HCT116 (cell line): ENCODE results near the gene CARMIL1. TPM values are rescaled to one million over a fixed set of nuclear protein-coding genes. Genes with fewer than 3 reads are reported as not detected.

Source experiments
- ATAC-seq: fragments of 200-7000 bp; cut with Tn5 transposase; 2 replicates; pipeline ENCODE4 v1.9.1; 2020; ENCODE audit warnings: mild to moderate bottlenecking, moderate library complexity
- BruUV-seq: library from RNA; stranded (reverse); fragments of 400-500 nt; replicated peaks from 2 replicates; lab custom pipeline; 2021; lab: Mats Ljungman, UMichigan
- CTCF ChIA-PET: fragments of 300-600 bp; sonication (Branson Sonifier 250); formaldehyde crosslinking; loops from one replicate; lab custom pipeline; 2021; ENCODE audit warnings: antibody characterized with exemption; lab: Charles Lee
- POLR2A ChIA-PET: fragments of 300-600, 350-600 bp; sonication (Branson Sonifier 250); formaldehyde crosslinking; loops from one replicate; lab custom pipeline; 2021; ENCODE audit warnings: antibody characterized with exemption; lab: Charles Lee
- RAD21 ChIA-PET, 2 experiments: fragments of 300-600 bp; sonication (Branson Sonifier 250); formaldehyde crosslinking; loops; one replicate each; lab custom pipeline; 2023; ENCODE audit warnings: low total read pairs in 2 of 2; ENCODE audit not compliant: uncharacterized antibody in 2 of 2, unreplicated experiment in 2 of 2, low non-redundant PET in 1 of 2; lab: Charles Lee
- DNase-seq: peaks from one replicate; pipeline ENCODE4 v3.0.0-alpha.2; 2010; ENCODE audit warnings: low read depth, low spot score
- H2AFZ ChIP-seq: fragments of 200-600 bp; shearing (Covaris generic), sonication (generic); 2 replicates; pipeline ENCODE4 v1.6.1; 2017; ENCODE audit warnings: low read depth, mixed run types, mixed read lengths, antibody characterized with exemption, low read length; ENCODE audit not compliant: poor library complexity, severe bottlenecking
- H3K27ac ChIP-seq: 2 replicates; pipeline ENCODE4 v1.5.1; 2012; ENCODE audit warnings: low read depth, low read length
- H3K27me3 ChIP-seq: fragments of 200-600 bp; sonication (generic); 2 replicates; pipeline ENCODE4 v1.6.1; 2016; ENCODE audit warnings: mixed run types, low read length, mixed read lengths; ENCODE audit not compliant: insufficient read depth
- H3K36me3 ChIP-seq, 2 experiments: fragments of 200-500 bp in 1 of 2; fragments of 200-600 bp in 1 of 2; sonication (Bioruptor generic) in 1 of 2; sonication (generic) in 1 of 2; 2 replicates each; pipeline versions ENCODE4 v1.5.1 to v1.6.1; 2014 to 2016; ENCODE audit warnings: low read length in 2 of 2, inconsistent platforms in 1 of 2, mixed read lengths in 1 of 2, mixed run types in 1 of 2; ENCODE audit not compliant: insufficient read depth in 2 of 2, control insufficient read depth in 1 of 2
- H3K4me1 ChIP-seq, 2 experiments: fragments of 200-600 bp in 1 of 2; sonication (generic) in 1 of 2; 2 replicates each; pipeline versions ENCODE4 v1.5.1 to v1.6.1; 2012 to 2017; ENCODE audit warnings: low read length in 2 of 2, inconsistent platforms in 1 of 2, mild to moderate bottlenecking in 1 of 2, mixed read lengths in 1 of 2, mixed run types in 1 of 2, moderate library complexity in 1 of 2; ENCODE audit not compliant: insufficient read depth in 2 of 2, control insufficient read depth in 1 of 2
- H3K4me2 ChIP-seq: fragments of 200-600 bp; sonication (generic); 2 replicates; pipeline ENCODE4 v1.6.1; 2017; ENCODE audit warnings: mixed run types, low read length, mixed read lengths
- H3K4me3 ChIP-seq, 2 experiments: fragments of 200-600 bp in 1 of 2; sonication (generic) in 1 of 2; replicated peaks in 1 of 2; 2 replicates each; pipeline ENCODE4 v1.5.1; 2011 to 2016; ENCODE audit warnings: low read length in 2 of 2, control low read depth in 1 of 2, low read depth in 1 of 2, mild to moderate bottlenecking in 1 of 2, mixed read lengths in 1 of 2, mixed run types in 1 of 2
- H3K79me2 ChIP-seq: fragments of 200-600 bp; sonication (generic); 2 replicates; pipeline ENCODE4 v1.6.1; 2017; ENCODE audit warnings: mild to moderate bottlenecking, mixed run types, low read length, moderate library complexity, mixed read lengths; ENCODE audit not compliant: insufficient read depth
- H3K9ac ChIP-seq: fragments of 200-600 bp; sonication (generic); 2 replicates; pipeline ENCODE4 v1.6.1; 2016; ENCODE audit warnings: low read length, mixed read lengths
- H3K9me2 ChIP-seq: fragments of 200-600 bp; sonication (generic), shearing (Covaris generic); 2 replicates; pipeline ENCODE4 v1.6.1; 2017; ENCODE audit warnings: mixed run types, mild to moderate bottlenecking, moderate library complexity; ENCODE audit not compliant: insufficient read depth
- H3K9me3 ChIP-seq, 2 experiments: fragments of 200-500 bp in 1 of 2; fragments of 200-600 bp in 1 of 2; sonication (Bioruptor generic) in 1 of 2; sonication (generic) in 1 of 2; 2 replicates each; pipeline ENCODE4 v1.6.1; 2014 to 2017; ENCODE audit warnings: low read length in 2 of 2, mixed read lengths in 2 of 2, inconsistent platforms in 1 of 2, low read depth in 1 of 2, mild to moderate bottlenecking in 1 of 2, mixed run types in 1 of 2, moderate library complexity in 1 of 2; ENCODE audit not compliant: control insufficient read depth in 1 of 2, insufficient read depth in 1 of 2
- H4K20me1 ChIP-seq: fragments of 200-600 bp; sonication (generic), shearing (Covaris generic); 2 replicates; pipeline ENCODE4 v1.6.1; 2017; ENCODE audit warnings: mixed run types, mild to moderate bottlenecking, moderate library complexity; ENCODE audit not compliant: insufficient read depth
- CBX3 ChIP-seq: IDR thresholded peaks from 2 replicates; pipeline ENCODE4 v1.6.1; 2012; ENCODE audit warnings: low read depth
- EZH2phosphoT487 ChIP-seq: fragments of 200-600 bp; IDR thresholded peaks from 2 replicates; pipeline ENCODE4 v1.6.1; 2018; ENCODE audit warnings: antibody characterized with exemption, borderline replicate concordance
- MAX ChIP-seq: IDR thresholded peaks from 2 replicates; pipeline ENCODE4 v1.6.1; 2012
- POLR2AphosphoS5 ChIP-seq: IDR thresholded peaks from 2 replicates; pipeline ENCODE4 v1.6.1; 2011; ENCODE audit warnings: mild to moderate bottlenecking, low read depth, low read length, moderate library complexity
- SP1 ChIP-seq: IDR thresholded peaks from 2 replicates; pipeline ENCODE4 v1.6.1; 2012; ENCODE audit warnings: low read depth
- ZFX ChIP-seq: fragments of 450-650 bp; IDR thresholded peaks from 2 replicates; pipeline ENCODE4 v1.6.1; 2017
- ZNF274 ChIP-seq: fragments of 200-500 bp; sonication (Bioruptor generic); IDR thresholded peaks from 2 replicates; pipeline ENCODE4 v1.6.1; 2014; ENCODE audit warnings: mild to moderate bottlenecking, low read depth, low read length, inconsistent platforms
- intact Hi-C: fragments of 100-400 bp; cut with micrococcal nuclease; formaldehyde crosslinking; loops from 2 replicates; pipeline ENCODE4 v1.10.0; 2022
- total RNA-seq: library from RNA; stranded (reverse); gene quantifications from one replicate; pipeline ENCODE4 v1.2.1, GENCODE V29; 2021; ENCODE audit not compliant: unreplicated experiment
- TF ChIP-seq, protein P1 (sequence below): IDR thresholded peaks from 2 replicates; pipeline ENCODE4 v1.6.1; 2011; ENCODE audit warnings: mild to moderate bottlenecking, low read length, moderate library complexity; ENCODE audit not compliant: insufficient replicate concordance; ENCODE audit errors: extremely low read depth
- TF ChIP-seq, protein P2 (sequence below): IDR thresholded peaks from 2 replicates; pipeline ENCODE4 v1.6.1; 2012; ENCODE audit warnings: low read depth

The CARMIL1 gene
- total RNA-seq, 1 experiment from 2014 or later = 21.7 TPM

- H3K4me3 ChIP-seq = no peak overlapping the region
- H3K27me3 ChIP-seq = no peaks in the 10 kb centered on the region
- DNase-seq (no peak), ATAC-seq (no peak)
- no peaks in the 10 kb centered on the region for H3K9me3 ChIP-seq
- H3K9ac ChIP-seq = no peak overlapping the region
- no peak overlapping the region for H3K27ac ChIP-seq
- H2AFZ ChIP-seq = no peak overlapping the region
- CTCF ChIA-PET = interaction anchor here (1.2 kb wide), 1 partner anchor 214 kb away, joined by 3 read pairs; no protein-coding TSS in a partner anchor
- H3K79me2 ChIP-seq = peaks cover 47% of the 10 kb centered on the region
- H3K4me1 ChIP-seq = no peaks in the 10 kb centered on the region
- H4K20me1 ChIP-seq = no peaks in the 10 kb centered on the region
- BruUV-seq = no TSS peak
- H3K36me3 ChIP-seq = no peaks in the 10 kb centered on the region
- intact Hi-C loops = no loop called here
- H3K4me2 ChIP-seq = no peak overlapping the region
- TF ChIP-seq POLR2AphosphoS5 = no peak
- no peak for TF ChIP-seq EZH2phosphoT487
- no peak for TF ChIP-seq MAX
- no peak for TF ChIP-seq CBX3
- TF ChIP-seq, protein P1, sequence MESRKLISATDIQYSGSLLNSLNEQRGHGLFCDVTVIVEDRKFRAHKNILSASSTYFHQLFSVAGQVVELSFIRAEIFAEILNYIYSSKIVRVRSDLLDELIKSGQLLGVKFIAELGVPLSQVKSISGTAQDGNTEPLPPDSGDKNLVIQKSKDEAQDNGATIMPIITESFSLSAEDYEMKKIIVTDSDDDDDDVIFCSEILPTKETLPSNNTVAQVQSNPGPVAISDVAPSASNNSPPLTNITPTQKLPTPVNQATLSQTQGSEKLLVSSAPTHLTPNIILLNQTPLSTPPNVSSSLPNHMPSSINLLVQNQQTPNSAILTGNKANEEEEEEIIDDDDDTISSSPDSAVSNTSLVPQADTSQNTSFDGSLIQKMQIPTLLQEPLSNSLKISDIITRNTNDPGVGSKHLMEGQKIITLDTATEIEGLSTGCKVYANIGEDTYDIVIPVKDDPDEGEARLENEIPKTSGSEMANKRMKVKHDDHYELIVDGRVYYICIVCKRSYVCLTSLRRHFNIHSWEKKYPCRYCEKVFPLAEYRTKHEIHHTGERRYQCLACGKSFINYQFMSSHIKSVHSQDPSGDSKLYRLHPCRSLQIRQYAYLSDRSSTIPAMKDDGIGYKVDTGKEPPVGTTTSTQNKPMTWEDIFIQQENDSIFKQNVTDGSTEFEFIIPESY = no peak
- TF ChIP-seq ZFX = no peak
- TF ChIP-seq, protein P2, sequence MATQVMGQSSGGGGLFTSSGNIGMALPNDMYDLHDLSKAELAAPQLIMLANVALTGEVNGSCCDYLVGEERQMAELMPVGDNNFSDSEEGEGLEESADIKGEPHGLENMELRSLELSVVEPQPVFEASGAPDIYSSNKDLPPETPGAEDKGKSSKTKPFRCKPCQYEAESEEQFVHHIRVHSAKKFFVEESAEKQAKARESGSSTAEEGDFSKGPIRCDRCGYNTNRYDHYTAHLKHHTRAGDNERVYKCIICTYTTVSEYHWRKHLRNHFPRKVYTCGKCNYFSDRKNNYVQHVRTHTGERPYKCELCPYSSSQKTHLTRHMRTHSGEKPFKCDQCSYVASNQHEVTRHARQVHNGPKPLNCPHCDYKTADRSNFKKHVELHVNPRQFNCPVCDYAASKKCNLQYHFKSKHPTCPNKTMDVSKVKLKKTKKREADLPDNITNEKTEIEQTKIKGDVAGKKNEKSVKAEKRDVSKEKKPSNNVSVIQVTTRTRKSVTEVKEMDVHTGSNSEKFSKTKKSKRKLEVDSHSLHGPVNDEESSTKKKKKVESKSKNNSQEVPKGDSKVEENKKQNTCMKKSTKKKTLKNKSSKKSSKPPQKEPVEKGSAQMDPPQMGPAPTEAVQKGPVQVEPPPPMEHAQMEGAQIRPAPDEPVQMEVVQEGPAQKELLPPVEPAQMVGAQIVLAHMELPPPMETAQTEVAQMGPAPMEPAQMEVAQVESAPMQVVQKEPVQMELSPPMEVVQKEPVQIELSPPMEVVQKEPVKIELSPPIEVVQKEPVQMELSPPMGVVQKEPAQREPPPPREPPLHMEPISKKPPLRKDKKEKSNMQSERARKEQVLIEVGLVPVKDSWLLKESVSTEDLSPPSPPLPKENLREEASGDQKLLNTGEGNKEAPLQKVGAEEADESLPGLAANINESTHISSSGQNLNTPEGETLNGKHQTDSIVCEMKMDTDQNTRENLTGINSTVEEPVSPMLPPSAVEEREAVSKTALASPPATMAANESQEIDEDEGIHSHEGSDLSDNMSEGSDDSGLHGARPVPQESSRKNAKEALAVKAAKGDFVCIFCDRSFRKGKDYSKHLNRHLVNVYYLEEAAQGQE = no peak
- no peak for TF ChIP-seq ZNF274
- TF ChIP-seq SP1 = no peak
- H3K9me2 ChIP-seq = no peaks in the 10 kb centered on the region
- POLR2A ChIA-PET = no interaction called here
- RAD21 ChIA-PET = no interaction called here
Measured at GRCh38 chr6:25341923-25342619, 62.9 kb downstream of the CARMIL1 start.
